Astrocyte of the hippocampus (primary cell): ENCODE data around the gene WDR83.
"Not testable (repeated sequence)": the region's sequence is repeated elsewhere in the genome, so short reads cannot be mapped to it uniquely, and the experiment has no call there.

ENCODE experiments used
- DNase-seq: peaks from one replicate; pipeline ENCODE4 v3.0.0; 2011; ENCODE audit warnings: low read depth, low spot score

The WDR83 gene

DNA sequence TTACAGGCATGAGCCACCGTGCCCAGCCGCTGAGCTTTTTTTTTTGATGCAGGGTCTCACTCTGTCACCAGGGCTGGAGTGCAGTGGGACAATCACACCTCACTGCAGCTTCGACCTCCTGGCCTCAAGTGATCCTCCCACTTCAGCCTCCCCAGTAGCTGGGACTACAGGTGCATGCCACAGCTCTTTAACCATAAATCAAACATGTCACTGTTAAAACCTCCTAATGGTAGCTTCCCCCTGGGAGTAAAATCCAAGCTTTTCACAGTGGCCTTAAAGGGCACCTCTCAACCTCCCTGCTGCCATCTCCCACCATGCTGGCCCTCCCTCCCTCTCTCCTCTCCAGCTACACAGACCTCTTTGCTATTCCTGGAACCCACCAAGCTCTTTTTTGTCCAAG lies 19.2 kb downstream of the WDR83 start:
- no peak for DNase-seq

DNA sequence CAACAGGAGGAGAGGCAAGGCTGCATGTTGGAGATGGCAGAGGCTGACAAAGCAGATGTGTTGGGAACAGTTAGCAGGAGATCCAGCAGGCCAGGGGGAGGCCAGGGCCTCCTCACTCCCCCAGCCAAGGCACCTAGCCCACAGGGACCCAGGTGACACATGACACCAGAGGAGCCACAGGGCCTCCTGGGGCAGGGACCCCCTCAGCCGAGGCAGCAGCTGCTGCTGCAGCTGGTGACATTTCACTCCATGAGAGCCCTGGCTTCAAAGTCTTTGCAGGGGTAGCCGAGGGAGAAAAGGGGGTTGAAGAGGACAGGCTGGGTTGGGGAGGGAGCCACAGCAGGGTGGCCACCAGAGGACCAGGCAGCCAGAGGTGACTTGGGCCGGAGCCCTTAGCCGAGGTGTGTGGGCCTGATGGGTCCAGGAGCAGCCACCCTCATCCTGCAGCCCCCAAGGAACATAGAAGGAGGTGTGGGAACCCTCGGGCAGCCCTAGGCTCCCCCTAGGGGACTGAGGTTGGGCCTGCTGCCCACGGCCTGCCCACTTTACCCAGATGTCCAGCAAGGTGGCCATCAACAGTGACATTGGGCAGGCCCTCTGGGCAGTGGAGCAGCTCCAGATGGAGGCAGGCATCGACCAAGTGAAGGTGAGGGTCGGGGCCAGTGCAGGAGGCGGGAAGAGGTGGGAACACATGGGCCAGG lies 21.0 kb downstream of the WDR83 start, which contains the start of gene GNG14:
Gene GNG14 (plus strand): TSS at position 503 of the 701 bp plus-strand sequence. CDS start 51 bp downstream, at position 554.
- DNase-seq, result no peak

GRCh38 chr19:12689012-12689411 lies 22.4 kb downstream of the WDR83 start:
- no peak for DNase-seq

DNA sequence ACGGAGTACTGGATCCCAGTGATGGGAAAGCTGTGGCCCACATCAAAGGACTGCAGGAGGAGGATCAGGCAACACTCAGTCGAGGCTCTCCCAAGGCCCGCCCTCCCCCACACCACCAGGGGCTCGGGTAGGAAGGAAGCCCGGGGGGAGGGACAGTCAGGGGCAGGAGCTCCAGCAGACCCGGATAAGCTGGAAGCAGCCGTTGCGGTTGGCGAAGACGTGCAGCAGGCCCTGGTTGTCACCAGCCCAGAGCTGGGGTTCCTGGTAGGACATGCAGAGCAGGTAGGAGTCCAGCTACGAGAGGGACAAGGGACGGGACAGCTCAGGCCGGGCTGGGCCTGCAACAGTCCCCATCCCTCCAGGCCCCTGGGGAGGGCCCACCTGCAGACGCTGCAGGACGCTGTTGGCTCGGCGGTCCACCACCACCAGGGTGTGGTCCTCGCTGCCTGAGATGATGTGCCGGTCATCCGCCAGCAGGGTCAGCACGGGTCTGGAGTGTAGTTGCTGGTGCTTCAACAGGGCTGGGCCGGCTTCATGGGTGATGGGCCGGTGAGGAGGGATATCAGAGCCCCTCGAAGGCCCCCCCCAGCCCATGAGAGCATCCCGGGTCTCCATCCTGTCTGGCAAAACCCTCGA lies 23.1 kb downstream of the WDR83 start:
- no peak for DNase-seq

GRCh38 chr19:12692960-12693359 lies 26.4 kb downstream of the WDR83 start:
- DNase-seq, result no peak

- DNase-seq, result no peak
Measured at GRCh38 chr19:12694641-12695040, 28.0 kb downstream of the WDR83 start.

DNA sequence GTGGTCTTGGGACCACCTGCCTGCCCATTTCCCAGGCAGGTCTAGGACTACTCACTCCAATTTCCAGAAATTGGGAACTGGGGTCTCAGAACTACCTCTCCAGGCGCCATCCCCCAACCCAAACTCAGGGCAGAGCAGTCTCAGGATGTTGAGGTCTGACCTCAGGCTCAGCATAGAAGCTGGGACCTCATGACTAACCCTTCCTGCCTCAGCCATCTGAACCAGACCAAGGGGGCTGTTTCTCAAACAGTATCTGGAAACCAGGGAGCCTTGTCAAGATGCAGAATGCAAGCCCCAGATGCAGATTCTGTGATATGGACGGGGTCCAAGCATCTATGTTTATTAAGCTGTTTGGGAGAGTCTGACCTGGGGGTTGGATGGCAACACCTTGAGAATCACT lies 28.5 kb downstream of the WDR83 start:
- no peak for DNase-seq

DNA sequence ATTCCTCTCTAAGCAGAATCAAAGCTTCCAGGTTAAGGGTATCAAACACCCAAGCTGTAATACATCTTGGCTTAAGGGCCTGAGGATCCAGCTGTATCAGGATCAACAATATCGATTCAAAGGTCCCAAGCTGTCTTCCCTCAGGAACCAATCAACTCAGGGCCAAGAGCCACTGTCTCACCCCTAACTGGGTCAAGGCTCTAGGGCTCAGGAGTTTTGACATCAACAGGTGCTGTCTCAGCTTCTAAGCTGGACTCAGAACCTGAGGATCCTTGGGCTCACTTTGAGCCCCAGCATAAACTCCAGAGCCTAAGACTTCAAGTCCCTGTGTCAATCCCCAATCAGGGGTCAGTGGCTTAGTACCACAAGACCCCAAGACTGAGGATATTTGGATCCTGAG lies 28.9 kb downstream of the WDR83 start:
- DNase-seq, result no peak

GRCh38 chr19:12695997-12696365 lies 29.4 kb downstream of the WDR83 start:
- no peak for DNase-seq

DNA sequence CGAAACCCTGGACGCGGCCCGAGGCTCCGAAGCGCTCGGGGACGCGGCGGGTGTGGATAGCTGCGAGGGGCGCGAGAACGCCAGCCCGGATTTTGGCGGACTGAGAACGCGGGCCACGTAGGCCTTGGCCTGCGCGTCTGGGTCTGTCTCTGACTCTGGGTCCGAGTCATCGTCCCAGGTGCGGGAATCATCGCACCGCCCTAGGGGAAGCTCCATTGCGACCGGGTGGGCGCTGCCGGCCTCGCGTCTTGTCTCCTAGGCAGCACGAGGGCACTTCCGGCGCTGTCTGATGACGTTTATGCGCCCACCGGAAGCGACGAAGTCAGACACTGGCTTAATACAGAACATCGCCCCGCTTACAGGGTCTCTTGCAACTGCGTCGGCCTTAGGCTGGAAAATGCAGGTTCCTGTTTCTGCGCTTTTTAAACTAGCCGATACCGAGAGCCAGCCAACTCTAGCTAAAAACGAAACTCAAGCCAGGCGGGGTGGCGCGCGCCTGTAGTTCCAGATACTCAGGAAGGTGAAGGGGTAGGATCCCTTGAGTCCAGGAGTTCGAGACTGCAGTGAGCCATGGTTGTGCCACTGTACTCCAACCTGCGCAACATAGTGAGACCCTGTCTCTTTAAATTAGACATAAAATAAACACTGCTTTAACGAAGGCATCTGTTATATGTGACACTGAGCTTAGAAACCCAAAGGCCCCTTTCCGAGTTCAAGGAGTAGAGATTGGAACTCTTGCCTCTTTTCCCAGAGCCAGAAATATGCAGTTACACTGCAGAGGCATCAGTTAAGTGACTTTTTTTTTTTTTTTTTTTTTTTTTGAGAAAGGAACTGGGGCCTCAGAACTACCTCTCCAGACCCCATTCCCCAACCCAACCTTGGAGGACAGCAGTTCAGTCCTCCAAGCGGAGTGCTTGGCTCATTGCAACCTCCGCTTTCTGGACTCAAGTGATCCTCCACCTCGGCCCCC lies 30.0 kb downstream of the WDR83 start, which contains the start of gene FBXW9:
Gene FBXW9 (minus strand): TSS at position 266 of the 970 bp plus-strand sequence. CDS start 50 bp downstream, at position 216.
- DNase-seq, result peak; percentile 97

GRCh38 chr19:12697425-12697824 lies 30.8 kb downstream of the WDR83 start:
- DNase-seq, result not testable (repeated sequence)

- DNase-seq, result no peak
Measured at GRCh38 chr19:12698138-12698537, 31.5 kb downstream of the WDR83 start.

DNA sequence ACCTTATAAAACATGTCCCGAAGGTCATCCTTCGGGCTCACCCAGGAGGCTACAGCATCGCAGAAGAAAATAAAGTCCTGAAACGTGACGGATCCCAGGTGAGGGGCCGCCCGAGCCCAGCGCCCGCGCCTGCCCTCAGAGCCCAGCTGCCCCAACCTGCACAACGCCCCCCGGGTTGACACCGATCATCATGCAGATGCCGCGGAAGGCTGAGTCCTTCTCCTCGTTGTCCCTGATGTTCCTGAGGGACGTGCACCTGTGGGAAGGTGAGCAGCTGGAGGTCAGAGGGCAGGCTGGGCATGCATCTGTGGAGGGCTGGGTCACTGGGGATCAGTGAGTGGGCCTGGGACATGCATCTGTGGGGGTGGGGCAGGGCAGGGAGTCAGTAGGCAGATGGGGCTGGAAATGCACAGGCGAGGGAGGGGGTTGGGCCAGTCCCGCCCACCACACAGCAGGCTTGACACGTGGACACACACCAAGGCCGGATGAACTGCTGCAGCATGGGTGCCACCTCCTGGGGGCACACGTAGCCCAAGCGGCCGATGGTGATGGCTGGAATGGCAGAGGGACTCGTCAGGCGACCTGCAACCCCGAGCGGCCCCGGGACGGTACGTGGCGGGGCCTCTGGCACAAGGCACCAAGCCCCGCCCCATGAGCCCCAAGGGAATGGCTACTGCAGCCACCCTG lies 35.1 kb downstream of the WDR83 start:
- no peak for DNase-seq

- peak; percentile 39 for DNase-seq
Measured at GRCh38 chr19:12703046-12703445, 36.4 kb downstream of the WDR83 start.

- DNase-seq, result no peak
Measured at GRCh38 chr19:12705169-12705568, 38.6 kb downstream of the WDR83 start.

- no peak for DNase-seq
Measured at GRCh38 chr19:12705654-12706331, 39.2 kb downstream of the WDR83 start.

GRCh38 chr19:12706332-12706718 lies 39.7 kb downstream of the WDR83 start:
- no peak for DNase-seq

DNA sequence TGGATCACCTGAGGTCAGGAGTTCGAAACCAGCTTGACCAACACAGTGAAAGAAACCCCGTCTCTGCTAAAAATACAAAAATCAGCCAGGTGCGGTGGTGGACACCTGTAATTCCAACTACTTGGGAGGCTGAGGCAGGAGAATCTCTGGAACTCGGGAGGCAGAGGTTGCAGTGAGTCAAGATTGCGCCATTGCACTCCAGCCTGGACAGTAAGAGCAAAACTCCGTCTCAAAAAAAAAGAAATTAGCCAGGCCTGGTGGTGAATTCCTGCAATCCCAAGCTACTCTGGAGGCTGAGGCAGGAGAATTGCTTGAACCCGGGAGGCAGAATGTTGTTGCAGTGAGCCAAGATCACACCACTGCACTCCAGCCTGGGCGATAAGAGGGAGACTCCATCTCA lies 42.0 kb downstream of the WDR83 start:
- no peak for DNase-seq

DNA sequence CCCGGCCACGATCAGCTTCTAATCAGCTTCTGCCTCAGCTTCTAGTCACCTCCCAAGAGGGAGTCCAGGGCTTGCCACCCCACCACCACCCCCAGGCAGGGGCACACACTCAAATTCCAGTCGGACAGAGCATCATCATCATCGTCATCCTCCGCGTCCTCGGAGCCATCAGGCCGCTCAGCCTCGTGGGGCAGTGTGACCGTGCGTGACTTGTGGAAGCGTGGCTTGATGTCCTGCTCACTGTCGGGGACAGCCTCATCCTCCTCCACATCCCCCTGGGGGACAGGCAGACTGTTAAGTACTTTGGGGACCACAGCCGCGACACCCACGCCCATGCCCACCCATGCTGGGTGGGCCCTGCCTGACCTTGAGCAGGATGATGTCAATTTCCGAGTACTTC lies 44.6 kb downstream of the WDR83 start:
- no peak for DNase-seq

DNA sequence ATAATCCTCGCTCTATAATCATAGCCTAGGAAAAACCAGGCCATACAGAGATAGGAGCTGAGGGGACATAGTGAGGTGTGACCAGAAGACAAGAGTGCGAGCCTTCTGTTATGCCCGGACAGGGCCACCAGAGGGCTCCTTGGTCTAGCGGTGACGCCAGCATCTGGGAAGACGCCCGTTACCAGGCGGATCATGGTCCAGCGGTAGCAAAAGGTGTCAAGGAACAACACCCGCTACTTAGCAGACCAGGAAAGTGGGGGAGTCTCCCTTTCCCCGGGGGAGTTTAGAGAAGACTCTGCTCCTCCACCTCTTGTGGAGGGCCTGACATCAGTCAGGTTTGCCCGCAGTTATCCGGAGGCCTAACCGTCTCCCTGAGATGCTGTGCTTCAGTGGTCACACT lies 45.5 kb downstream of the WDR83 start:
- not testable (repeated sequence) for DNase-seq

DNA sequence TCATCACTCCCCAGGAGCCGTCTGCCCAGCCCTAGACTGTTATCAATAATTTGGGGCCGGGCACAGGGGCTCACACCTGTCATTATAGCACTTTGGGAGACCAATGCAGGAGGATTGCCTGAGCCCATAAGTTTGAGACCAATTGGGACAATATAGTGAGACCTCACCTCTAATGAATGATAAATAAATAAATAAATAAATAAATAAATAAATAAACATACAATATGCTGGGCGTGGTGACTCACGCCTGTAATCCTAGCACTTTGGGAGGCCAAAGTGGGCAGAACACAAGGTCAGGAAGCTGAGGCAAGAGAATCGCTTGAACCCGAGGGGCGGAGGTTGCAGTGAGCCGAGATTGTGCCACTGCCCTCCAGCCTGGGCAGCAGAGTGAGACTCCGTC lies 46.7 kb downstream of the WDR83 start:
- DNase-seq, result not testable (repeated sequence)
